Mononuclear cell (primary cell): ENCODE measurements around the gene VSTM2B. TPM values are rescaled to one million over a fixed set of nuclear protein-coding genes. Genes with fewer than 3 reads are reported as not detected.

ENCODE experiments used
- H3K27me3 ChIP-seq: 2 replicates; pipeline ENCODE4 v1.6.0; 2011; ENCODE audit warnings: low read length, control low read depth; ENCODE audit not compliant: insufficient read depth
- H3K4me1 ChIP-seq: 2 replicates; pipeline ENCODE4 v1.5.1; 2011; ENCODE audit warnings: mild to moderate bottlenecking, low read length, control low read depth; ENCODE audit not compliant: insufficient read depth
- H3K4me3 ChIP-seq: 2 replicates; pipeline ENCODE4 v1.5.1; 2011; ENCODE audit warnings: mild to moderate bottlenecking, low read length, moderate library complexity
- H3K9me3 ChIP-seq: 2 replicates; pipeline ENCODE4 v1.5.1; 2011; ENCODE audit warnings: low read depth, mild to moderate bottlenecking, control low read depth, low read length
- total RNA-seq: library from RNA; depleted of rRNA; stranded (reverse); fragments of >200 nt; gene quantifications from one replicate; pipeline ENCODE4 v1.2.3, GENCODE V29; 2012

The VSTM2B gene
- total RNA-seq, 1 donor: not detected

GRCh38 chr19:29489172-29489951 lies 36.4 kb upstream of the VSTM2B start:
- no peaks in the 10 kb centered on the region for H3K4me1 ChIP-seq

GRCh38 chr19:29491491-29491890 lies 34.3 kb upstream of the VSTM2B start:
- H3K4me1 ChIP-seq: no peaks in the 10 kb centered on the region
- H3K9me3 ChIP-seq: no peaks in the 10 kb centered on the region
- H3K27me3 ChIP-seq: no peaks in the 10 kb centered on the region
- H3K4me3 ChIP-seq: no peak overlapping the region

More at GRCh38 chr19:29489172-29489951, 36.4 kb upstream of the VSTM2B start:
- Histone ChIP-seq H3K27me3 (no peaks in the 10 kb centered on the region), H3K4me3 (no peak overlapping the region), H3K9me3 (no peaks in the 10 kb centered on the region)

GRCh38 chr19:29491995-29492577 lies 33.7 kb upstream of the VSTM2B start:
- Histone ChIP-seq H3K4me1 (no peaks in the 10 kb centered on the region), H3K9me3 (no peaks in the 10 kb centered on the region), H3K4me3 (no peak overlapping the region), H3K27me3 (no peaks in the 10 kb centered on the region)

GRCh38 chr19:29492769-29493168 lies 33.0 kb upstream of the VSTM2B start:
- Histone ChIP-seq H3K4me3 (no peak overlapping the region), H3K4me1 (no peaks in the 10 kb centered on the region), H3K27me3 (no peaks in the 10 kb centered on the region), H3K9me3 (no peaks in the 10 kb centered on the region)

- no peak overlapping the region for H3K4me3 ChIP-seq
- no peaks in the 10 kb centered on the region for H3K9me3 ChIP-seq
- H3K27me3 ChIP-seq: no peaks in the 10 kb centered on the region
- H3K4me1 ChIP-seq: no peaks in the 10 kb centered on the region
Observed at GRCh38 chr19:29495091-29495490, 30.7 kb upstream of the VSTM2B start.

GRCh38 chr19:29495901-29496441 lies 29.8 kb upstream of the VSTM2B start:
- Histone ChIP-seq H3K27me3 (no peaks in the 10 kb centered on the region), H3K4me1 (no peaks in the 10 kb centered on the region), H3K9me3 (no peaks in the 10 kb centered on the region), H3K4me3 (no peak overlapping the region)

- Histone ChIP-seq H3K27me3 (no peaks in the 10 kb centered on the region), H3K4me1 (no peaks in the 10 kb centered on the region), H3K4me3 (no peak overlapping the region), H3K9me3 (no peaks in the 10 kb centered on the region)
Observed at GRCh38 chr19:29497241-29497640, 28.6 kb upstream of the VSTM2B start.

- no peaks in the 10 kb centered on the region for H3K9me3 ChIP-seq
- no peak overlapping the region for H3K4me3 ChIP-seq
- H3K4me1 ChIP-seq: no peaks in the 10 kb centered on the region
- H3K27me3 ChIP-seq: no peaks in the 10 kb centered on the region
Observed at GRCh38 chr19:29497686-29498436, 27.9 kb upstream of the VSTM2B start.

GRCh38 chr19:29499261-29499920 lies 26.4 kb upstream of the VSTM2B start:
- H3K4me1 ChIP-seq: no peaks in the 10 kb centered on the region
- H3K27me3 ChIP-seq: no peaks in the 10 kb centered on the region
- no peaks in the 10 kb centered on the region for H3K9me3 ChIP-seq
- no peak overlapping the region for H3K4me3 ChIP-seq

GRCh38 chr19:29499921-29500590 lies 25.7 kb upstream of the VSTM2B start:
- H3K4me3 ChIP-seq: no peak overlapping the region
- no peaks in the 10 kb centered on the region for H3K4me1 ChIP-seq
- H3K9me3 ChIP-seq: no peaks in the 10 kb centered on the region
- no peaks in the 10 kb centered on the region for H3K27me3 ChIP-seq

- no peak overlapping the region for H3K4me3 ChIP-seq
- no peaks in the 10 kb centered on the region for H3K27me3 ChIP-seq
- no peaks in the 10 kb centered on the region for H3K9me3 ChIP-seq
- no peaks in the 10 kb centered on the region for H3K4me1 ChIP-seq
Observed at GRCh38 chr19:29501816-29502580, 23.8 kb upstream of the VSTM2B start.

GRCh38 chr19:29502581-29502850 lies 23.3 kb upstream of the VSTM2B start:
- no peaks in the 10 kb centered on the region for H3K4me1 ChIP-seq
- no peaks in the 10 kb centered on the region for H3K9me3 ChIP-seq
- no peak overlapping the region for H3K4me3 ChIP-seq
- H3K27me3 ChIP-seq: no peaks in the 10 kb centered on the region

GRCh38 chr19:29503140-29503758 lies 22.5 kb upstream of the VSTM2B start:
- no peaks in the 10 kb centered on the region for H3K4me1 ChIP-seq
- H3K4me3 ChIP-seq: no peak overlapping the region
- no peaks in the 10 kb centered on the region for H3K27me3 ChIP-seq
- no peaks in the 10 kb centered on the region for H3K9me3 ChIP-seq

GRCh38 chr19:29503785-29504184 lies 22.0 kb upstream of the VSTM2B start:
- no peaks in the 10 kb centered on the region for H3K4me1 ChIP-seq
- no peak overlapping the region for H3K4me3 ChIP-seq
- H3K27me3 ChIP-seq: no peaks in the 10 kb centered on the region
- no peaks in the 10 kb centered on the region for H3K9me3 ChIP-seq
